Measurements from ENCODE around the gene THTPA. TPM values are rescaled to one million over a fixed set of nuclear protein-coding genes. Genes with fewer than 3 reads are reported as not detected.

The THTPA gene
- polyA plus RNA-seq, 4 donors, result 9.7 to 26.7 (median 15.5) TPM

Other genes with a start within 250 kb of the THTPA start
- 10 to 100 TPM; 30.8 to 50.0 (median 37.7) TPM for gene BCL2L2, start 249.4 kb upstream of the THTPA start, polyA plus RNA-seq
- gene PABPN1, start 234.8 kb upstream of the THTPA start, polyA plus RNA-seq, result 100 to 1,000 TPM; 119 to 170 (median 147) TPM
- gene SLC22A17, start 203.4 kb upstream of the THTPA start, polyA plus RNA-seq, result 10 to 100 TPM in 2 of 4 donors, 1 to 10 TPM in 1, under 1 TPM in 1; 0.67 to 36.3 (median 7.4) TPM
- 10 to 100 TPM in 1 of 4 donors, 1 to 10 TPM in 1, under 1 TPM in 2; 0.54 to 11.5 (median 1.8) TPM for gene EFS, start 191.1 kb upstream of the THTPA start, polyA plus RNA-seq
- not detected for gene IL25, start 183.5 kb upstream of the THTPA start, polyA plus RNA-seq
- gene CMTM5, start 179.2 kb upstream of the THTPA start, polyA plus RNA-seq, result under 1 TPM in 2 of 4 donors, not detected in 2; 0.61 to 0.97 TPM
- 10 to 100 TPM in 1 of 4 donors, 1 to 10 TPM in 1, under 1 TPM in 2; 0.01 to 52.1 (median 1.1) TPM for gene MYH6, start 148.0 kb upstream of the THTPA start, polyA plus RNA-seq
- gene MYH7, start 120.6 kb upstream of the THTPA start, polyA plus RNA-seq, result 1 to 10 TPM in 3 of 4 donors, under 1 TPM in 1; 0.37 to 8.6 (median 2.6) TPM
- 10 to 100 TPM; 38.2 to 48.1 (median 45.2) TPM for gene NGDN, start 86.6 kb upstream of the THTPA start, polyA plus RNA-seq
- gene ZFHX2, start 4.5 kb upstream of the THTPA start, polyA plus RNA-seq, result 1 to 10 TPM in 1 of 4 donors, under 1 TPM in 1, not detected in 2; 0.55 to 2.2 TPM
- gene AP1G2, start 11.5 kb downstream of the THTPA start, polyA plus RNA-seq, result 100 to 1,000 TPM in 3 of 4 donors, 10 to 100 TPM in 1; 80.4 to 376 (median 181) TPM
- gene JPH4, start 22.5 kb downstream of the THTPA start, polyA plus RNA-seq, result 1 to 10 TPM in 2 of 4 donors, under 1 TPM in 1, not detected in 1; 0.43 to 4.0 (median 1.1) TPM
- 1 to 10 TPM in 1 of 4 donors, under 1 TPM in 1, not detected in 2; 0.81 to 1.1 TPM for gene DHRS2, start 80.1 kb downstream of the THTPA start, polyA plus RNA-seq

All from small intestine (tissue), 4 donors.